Stimulated activated CD4-positive, alpha-beta T cell treated with anti-CD3 and anti-CD28 coated beads, Interleukin-4, amount 100 ng/mL, for 4 hours (primary cell): ENCODE data around the gene RPUSD1.
"Not testable (repeated sequence)": the region's sequence is repeated elsewhere in the genome, so short reads cannot be mapped to it uniquely, and the experiment has no call there.

Source experiments
- DNase-seq, 2 experiments: peaks; one replicate each; pipeline ENCODE4 v3.0.0-alpha.2; 2020

Gene RPUSD1

GRCh38 chr16:787978-788398 lies at the start of gene RPUSD1:
Gene RPUSD1 (minus strand): TSS chr16:788381. CDS start chr16:787737, 644 bp downstream.
- no peak for DNase-seq

GRCh38 chr16:836822-837221 lies 48.6 kb upstream of the RPUSD1 start:
- DNase-seq, result not testable (repeated sequence)

- no peak for DNase-seq
Observed at GRCh38 chr16:836221-836620, 48.0 kb upstream of the RPUSD1 start.

- DNase-seq, result no peak
Observed at GRCh38 chr16:835373-835772, 47.2 kb upstream of the RPUSD1 start.

- no peak for DNase-seq
Observed at GRCh38 chr16:833411-833810, 45.2 kb upstream of the RPUSD1 start.

GRCh38 chr16:832652-833336 lies 44.6 kb upstream of the RPUSD1 start:
- DNase-seq, result no peak

GRCh38 chr16:831571-832413 lies 43.6 kb upstream of the RPUSD1 start:
- no peak for DNase-seq

- no peak for DNase-seq
Observed at GRCh38 chr16:830871-831570, 42.8 kb upstream of the RPUSD1 start.

GRCh38 chr16:830107-830870 lies 42.1 kb upstream of the RPUSD1 start:
- no peak for DNase-seq

- no peak for DNase-seq
Observed at GRCh38 chr16:828891-829290, 40.7 kb upstream of the RPUSD1 start.

GRCh38 chr16:827513-827912 lies 39.3 kb upstream of the RPUSD1 start:
- DNase-seq, result no peak

- no peak for DNase-seq
Observed at GRCh38 chr16:825341-826061, 37.3 kb upstream of the RPUSD1 start.

- DNase-seq, result no peak
Observed at GRCh38 chr16:824601-825000, 36.4 kb upstream of the RPUSD1 start.

GRCh38 chr16:824194-824593 lies 36.0 kb upstream of the RPUSD1 start:
- no peak for DNase-seq

- DNase-seq, result no peak
Observed at GRCh38 chr16:822909-823297, 34.7 kb upstream of the RPUSD1 start.

- DNase-seq, result no peak
Observed at GRCh38 chr16:822174-822908, 34.2 kb upstream of the RPUSD1 start.

- no peak for DNase-seq
Observed at GRCh38 chr16:821751-822150, 33.6 kb upstream of the RPUSD1 start.

- DNase-seq, result no peak
Observed at GRCh38 chr16:820748-821147, 32.6 kb upstream of the RPUSD1 start.

- not testable (repeated sequence) for DNase-seq
Observed at GRCh38 chr16:820044-820408, 31.8 kb upstream of the RPUSD1 start.

GRCh38 chr16:819336-820043 lies 31.3 kb upstream of the RPUSD1 start:
- DNase-seq, result peak in 1 of 2 experiments; percentile 9

- no peak for DNase-seq
Observed at GRCh38 chr16:818592-818991, 30.4 kb upstream of the RPUSD1 start.
